ENCODE measurements around the gene SHISA9.

SHISA9 gene

GRCh38 chr16:13136901-13137300 lies 235.5 kb downstream of the SHISA9 start:
- no peak for DNase-seq

GRCh38 chr16:13138528-13138927 lies 237.1 kb downstream of the SHISA9 start:
- DNase-seq: no peak

- DNase-seq: no peak
Observed at GRCh38 chr16:13139661-13140241, 238.4 kb downstream of the SHISA9 start.

GRCh38 chr16:13143551-13143950 lies 242.2 kb downstream of the SHISA9 start:
- no peak for DNase-seq

- no peak for DNase-seq
Observed at GRCh38 chr16:13146829-13147228, 245.4 kb downstream of the SHISA9 start.

- DNase-seq: no peak
Observed at GRCh38 chr16:13148294-13148693, 246.9 kb downstream of the SHISA9 start.

- peak; percentile 37 for DNase-seq
Observed at GRCh38 chr16:13148836-13149235, 247.4 kb downstream of the SHISA9 start.

- peak; percentile 23 for DNase-seq
Observed at GRCh38 chr16:13150181-13150885, 248.9 kb downstream of the SHISA9 start.

GRCh38 chr16:13153696-13154095 lies 252.3 kb downstream of the SHISA9 start:
- DNase-seq: no peak

GRCh38 chr16:13154799-13155198 lies 253.4 kb downstream of the SHISA9 start:
- DNase-seq: no peak

GRCh38 chr16:13155377-13155776 lies 254.0 kb downstream of the SHISA9 start:
- DNase-seq: no peak

- DNase-seq: no peak
Observed at GRCh38 chr16:13155780-13156179, 254.4 kb downstream of the SHISA9 start.

- DNase-seq: no peak
Observed at GRCh38 chr16:13157082-13157481, 255.7 kb downstream of the SHISA9 start.

GRCh38 chr16:13158427-13158826 lies 257.0 kb downstream of the SHISA9 start:
- DNase-seq: no peak

- DNase-seq: no peak
Observed at GRCh38 chr16:13165024-13165423, 263.6 kb downstream of the SHISA9 start.

- no peak for DNase-seq
Observed at GRCh38 chr16:13168091-13168572, 266.7 kb downstream of the SHISA9 start.

- DNase-seq: no peak
Observed at GRCh38 chr16:13171313-13171712, 269.9 kb downstream of the SHISA9 start.

- no peak for DNase-seq
Observed at GRCh38 chr16:13176711-13177110, 275.3 kb downstream of the SHISA9 start.

GRCh38 chr16:13178318-13178717 lies 276.9 kb downstream of the SHISA9 start:
- no peak for DNase-seq

- no peak for DNase-seq
Observed at GRCh38 chr16:13181432-13181831, 280.0 kb downstream of the SHISA9 start.

- no peak for DNase-seq
Observed at GRCh38 chr16:13186813-13187212, 285.4 kb downstream of the SHISA9 start.

- no peak for DNase-seq
Observed at GRCh38 chr16:13189250-13189649, 287.9 kb downstream of the SHISA9 start.

GRCh38 chr16:13193721-13194120 lies 292.3 kb downstream of the SHISA9 start:
- no peak for DNase-seq

GRCh38 chr16:13194766-13195165 lies 293.4 kb downstream of the SHISA9 start:
- no peak for DNase-seq

- no peak for DNase-seq
Observed at GRCh38 chr16:13203725-13204124, 302.3 kb downstream of the SHISA9 start.

Data from NCI-H345 (cell line).